GM23248 (cell line): ENCODE data around the gene GHR.

Experiments
- EZH2 ChIP-seq: fragments of 200-600 bp; sonication (generic); IDR thresholded peaks from 2 replicates; pipeline ENCODE4 v1.6.1; 2018; ENCODE audit warnings: antibody characterized with exemption, mild to moderate bottlenecking; ENCODE audit not compliant: insufficient read depth, poor library complexity, severe bottlenecking
- EZH2phosphoT487 ChIP-seq: fragments of 200-600 bp; sonication (generic); IDR thresholded peaks from 2 replicates; pipeline ENCODE4 v1.6.1; 2018; ENCODE audit warnings: antibody characterized with exemption, moderate library complexity, mild to moderate bottlenecking, low read depth; ENCODE audit not compliant: insufficient read depth

DNA sequence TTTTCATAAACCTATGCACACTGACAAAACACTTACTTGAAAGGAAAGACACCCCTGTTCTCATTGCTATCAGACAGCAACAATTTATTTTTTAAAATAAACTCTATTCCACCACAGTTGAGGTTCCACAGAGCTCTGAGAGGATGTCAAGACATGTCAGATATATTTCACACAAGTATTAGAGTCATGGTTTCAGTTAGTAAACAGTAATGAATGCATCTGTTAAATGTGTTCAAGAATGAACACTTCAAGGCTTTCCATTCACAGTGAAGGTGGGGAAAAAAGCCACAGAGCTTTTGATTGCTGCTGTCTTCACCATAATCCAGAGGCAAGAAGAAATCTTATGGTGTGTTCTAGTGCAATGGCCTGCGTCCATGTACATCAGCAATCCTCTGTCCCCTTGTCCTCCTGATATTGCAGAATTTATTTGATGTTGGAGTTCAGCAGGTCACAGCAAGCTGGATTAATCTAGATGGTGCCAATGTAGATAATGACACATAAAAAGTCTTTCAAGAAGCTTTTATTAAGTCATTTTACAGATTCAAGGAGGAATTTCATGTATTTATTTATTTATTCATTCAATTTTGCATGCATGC is 146.8 kb downstream of the GHR start:
- TF ChIP-seq EZH2 = no peak
- TF ChIP-seq EZH2phosphoT487 = no peak
